HG03135 (cell line): Measurements from ENCODE around the gene CD69.

Experiments
- ATAC-seq: cut with Tn5 transposase; IDR thresholded peaks from one replicate; pipeline ENCODE4 v1.9.1; 2021; ENCODE audit warnings: mild to moderate bottlenecking, moderate library complexity; ENCODE audit not compliant: unreplicated experiment

Gene CD69

GRCh38 chr12:9782547-9783382 lies 22.1 kb upstream of the CD69 start:
- no peak for ATAC-seq

- no peak for ATAC-seq
Observed at GRCh38 chr12:9781360-9781759, 20.7 kb upstream of the CD69 start.

GRCh38 chr12:9779209-9779608 lies 18.5 kb upstream of the CD69 start:
- ATAC-seq = no peak

- no peak for ATAC-seq
Observed at GRCh38 chr12:9776781-9777180, 16.1 kb upstream of the CD69 start.

GRCh38 chr12:9773216-9773877 lies 12.6 kb upstream of the CD69 start:
- ATAC-seq = no peak

GRCh38 chr12:9763025-9763424 lies 2.3 kb upstream of the CD69 start:
- no peak for ATAC-seq

GRCh38 chr12:9762369-9762768 lies 1.7 kb upstream of the CD69 start:
- ATAC-seq = no peak

- no peak for ATAC-seq
Observed at GRCh38 chr12:9761419-9761781, 699 bp upstream of the CD69 start.

- ATAC-seq = no peak
Observed at GRCh38 chr12:9760120-9760519, 581 bp downstream of the CD69 start.

- ATAC-seq = no peak
Observed at GRCh38 chr12:9759694-9760093, 1.0 kb downstream of the CD69 start.

GRCh38 chr12:9758119-9758518 lies 2.6 kb downstream of the CD69 start:
- ATAC-seq = no peak

GRCh38 chr12:9757433-9758025 lies 3.2 kb downstream of the CD69 start:
- ATAC-seq = no peak

- no peak for ATAC-seq
Observed at GRCh38 chr12:9756706-9757105, 4.0 kb downstream of the CD69 start.

GRCh38 chr12:9756170-9756569 lies 4.5 kb downstream of the CD69 start:
- no peak for ATAC-seq

- ATAC-seq = no peak
Observed at GRCh38 chr12:9755567-9755966, 5.1 kb downstream of the CD69 start.

GRCh38 chr12:9755035-9755434 lies 5.7 kb downstream of the CD69 start:
- no peak for ATAC-seq

GRCh38 chr12:9754099-9754927 lies 6.4 kb downstream of the CD69 start:
- ATAC-seq = no peak

GRCh38 chr12:9753498-9753897 lies 7.2 kb downstream of the CD69 start:
- no peak for ATAC-seq

GRCh38 chr12:9753073-9753472 lies 7.6 kb downstream of the CD69 start:
- no peak for ATAC-seq

GRCh38 chr12:9752145-9752933 lies 8.4 kb downstream of the CD69 start:
- ATAC-seq = no peak
